Effector memory CD8-positive, alpha-beta T cell (primary cell): ENCODE measurements around the gene ACSL1.
A peak's percentile ranks its signal among the peaks of the same experiment; 100 is the strongest.

ENCODE experiments used
- ATAC-seq: fragments of 150-1000 bp; cut with Tn5 transposase; replicated peaks from 2 replicates; pipeline ENCODE4 v1.10.0; 2021; ENCODE audit warnings: mild to moderate bottlenecking, moderate library complexity
- DNase-seq, 3 experiments: peaks; one replicate each; pipeline ENCODE4 v3.0.0; 2021
- H3K27ac Mint-ChIP-seq, 2 donors: one replicate each; pipeline ENCODE4 v1.8.0; 2022; ENCODE audit warnings: mild to moderate bottlenecking in 2 of 2, mixed read lengths in 2 of 2, moderate library complexity in 2 of 2
- H3K27me3 Mint-ChIP-seq, 2 donors: one replicate each; pipeline ENCODE4 v1.8.0; 2022; ENCODE audit warnings: mixed read lengths in 2 of 2
- H3K36me3 Mint-ChIP-seq: one replicate; pipeline ENCODE4 v1.8.0; 2022; ENCODE audit warnings: mild to moderate bottlenecking, moderate library complexity, mixed read lengths; ENCODE audit not compliant: insufficient read depth
- H3K4me1 Mint-ChIP-seq, 2 donors: one replicate each; pipeline ENCODE4 v1.8.0; 2022; ENCODE audit warnings: low read depth in 2 of 2, mixed read lengths in 2 of 2
- H3K4me3 Mint-ChIP-seq, 2 donors: one replicate each; pipeline ENCODE4 v1.8.0; 2022; ENCODE audit warnings: mild to moderate bottlenecking in 2 of 2, mixed read lengths in 2 of 2, moderate library complexity in 2 of 2
- H3K9me3 Mint-ChIP-seq, 2 donors: one replicate each; pipeline ENCODE4 v1.8.0; 2022; ENCODE audit warnings: mixed read lengths in 2 of 2

Gene ACSL1

DNA sequence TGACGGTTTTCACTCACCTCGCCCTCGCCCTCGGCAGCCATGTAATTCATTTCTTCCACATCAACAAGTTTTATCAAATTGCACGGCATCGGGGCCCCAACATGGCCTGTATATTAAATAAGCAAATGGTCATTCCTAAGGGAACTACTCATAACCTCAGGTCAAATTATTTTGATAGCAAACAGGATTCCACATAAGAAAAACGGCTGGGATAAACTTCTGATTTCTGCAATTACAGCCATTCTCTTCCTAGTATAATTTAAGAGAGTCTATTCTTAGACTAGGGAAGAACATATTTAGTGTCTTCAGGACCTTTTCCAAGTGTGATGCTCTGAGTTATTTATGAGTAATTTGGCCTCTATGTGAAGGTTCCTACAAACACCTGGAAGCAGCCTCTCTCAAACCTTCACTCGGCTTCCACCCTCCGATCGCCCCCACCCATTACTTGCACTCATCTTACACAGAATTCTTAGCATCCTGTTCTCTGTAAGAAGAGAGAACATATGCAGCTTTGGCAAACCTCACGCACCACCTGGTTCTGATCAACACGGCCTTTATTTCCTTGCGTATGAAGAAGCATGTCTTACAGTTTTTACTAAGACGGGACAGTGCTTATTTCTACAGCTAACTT is 62.5 kb downstream of the ACSL1 start:
- DNase-seq (no peak), ATAC-seq (no peak)
- no peaks in the 10 kb centered on the region for H3K27me3 Mint-ChIP-seq
- peaks cover 4 to 10% of the 10 kb centered on the region in 2 donors for H3K4me1 Mint-ChIP-seq
- H3K9me3 Mint-ChIP-seq: no peaks in the 10 kb centered on the region
- peak overlapping the region; percentile 26 to 56 for H3K27ac Mint-ChIP-seq
- H3K4me3 Mint-ChIP-seq: no peak overlapping the region
- H3K36me3 Mint-ChIP-seq: peaks cover 22% of the 10 kb centered on the region

GRCh38 chr4:184762100-184762499 is 63.7 kb downstream of the ACSL1 start:
- Mint-ChIP-seq H3K4me1 (peaks cover 4 to 10% of the 10 kb centered on the region in 2 donors), H3K36me3 (peaks cover 25% of the 10 kb centered on the region), H3K4me3 (peak overlapping the region; percentile 63 to 70), H3K27me3 (no peaks in the 10 kb centered on the region), H3K27ac (peak overlapping the region; percentile 89 to 90), H3K9me3 (no peaks in the 10 kb centered on the region)
- ATAC-seq (peak; percentile 97), DNase-seq (peak; percentile 9 to 21 (median 11))

GRCh38 chr4:184760681-184761080 is 65.1 kb downstream of the ACSL1 start:
- ATAC-seq (no peak), DNase-seq (no peak)
- peaks cover 4 to 10% of the 10 kb centered on the region in 2 donors for H3K4me1 Mint-ChIP-seq
- H3K27me3 Mint-ChIP-seq: no peaks in the 10 kb centered on the region
- H3K4me3 Mint-ChIP-seq: no peak overlapping the region
- no peaks in the 10 kb centered on the region for H3K9me3 Mint-ChIP-seq
- H3K36me3 Mint-ChIP-seq: peaks cover 22% of the 10 kb centered on the region
- no peak overlapping the region for H3K27ac Mint-ChIP-seq

DNA sequence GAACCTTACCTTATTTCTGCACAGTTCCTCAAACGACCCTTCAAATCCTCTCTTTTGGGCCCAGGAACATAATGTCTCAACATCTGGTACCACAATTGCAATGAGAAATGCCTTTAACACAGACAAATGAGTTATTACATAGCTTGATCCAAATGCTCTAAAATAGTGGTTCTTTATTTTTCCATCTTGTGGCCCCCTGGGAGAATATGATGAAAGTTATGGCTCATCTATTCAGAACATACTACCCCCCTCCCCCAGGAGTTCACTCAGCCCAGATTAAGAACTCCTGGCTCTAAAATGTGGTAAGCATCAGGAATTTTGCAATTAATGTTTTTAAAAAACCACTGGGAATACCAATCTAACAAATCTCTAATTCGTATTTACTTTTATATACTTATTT is 68.0 kb downstream of the ACSL1 start:
- Mint-ChIP-seq H3K27me3 (no peaks in the 10 kb centered on the region), H3K36me3 (peaks cover 13% of the 10 kb centered on the region), H3K4me3 (no peak overlapping the region), H3K27ac (no peak overlapping the region), H3K4me1 (peaks cover 4 to 10% of the 10 kb centered on the region in 2 donors), H3K9me3 (no peaks in the 10 kb centered on the region)
- DNase-seq (no peak), ATAC-seq (no peak)

GRCh38 chr4:184756399-184756798 is 69.4 kb downstream of the ACSL1 start:
- H3K27ac Mint-ChIP-seq: peak overlapping the region in 1 of 2 donors; percentile 13
- no peaks in the 10 kb centered on the region for H3K9me3 Mint-ChIP-seq
- H3K4me3 Mint-ChIP-seq: no peak overlapping the region
- H3K36me3 Mint-ChIP-seq: peaks cover 13% of the 10 kb centered on the region
- ATAC-seq (no peak), DNase-seq (no peak)
- H3K4me1 Mint-ChIP-seq: no peaks in the 10 kb centered on the region
- H3K27me3 Mint-ChIP-seq: peaks cover 0 to 3% of the 10 kb centered on the region in 2 donors

DNA sequence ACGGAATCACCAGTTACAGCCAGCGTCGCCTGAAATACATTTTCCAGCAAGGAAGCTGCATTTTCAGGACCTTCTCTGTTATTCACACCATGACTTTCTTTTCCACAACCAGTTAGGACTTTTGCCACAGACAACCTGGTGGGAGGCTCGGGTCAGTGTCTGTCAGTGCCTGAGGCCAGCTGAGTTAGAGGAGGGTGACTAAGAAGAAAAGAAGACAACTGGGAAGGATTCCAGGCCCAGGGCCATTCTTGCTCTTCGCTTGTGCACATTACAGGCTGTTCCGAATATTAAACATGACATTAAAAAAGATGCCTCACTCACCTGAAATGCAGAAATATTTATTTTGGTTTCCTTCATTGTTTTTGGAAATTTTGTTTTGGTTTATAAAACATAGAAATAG is 70.5 kb downstream of the ACSL1 start:
- no peak for ATAC-seq
- no peak overlapping the region for H3K4me3 Mint-ChIP-seq
- peaks cover 13% of the 10 kb centered on the region for H3K36me3 Mint-ChIP-seq

GRCh38 chr4:184752496-184753275 is 73.1 kb downstream of the ACSL1 start:
- no peaks in the 10 kb centered on the region for H3K4me1 Mint-ChIP-seq
- H3K4me3 Mint-ChIP-seq: no peak overlapping the region
- H3K36me3 Mint-ChIP-seq: peaks cover 4% of the 10 kb centered on the region
- ATAC-seq: no peak
- DNase-seq: no peak
- H3K9me3 Mint-ChIP-seq: no peaks in the 10 kb centered on the region
- H3K27me3 Mint-ChIP-seq: peaks cover 6 to 13% of the 10 kb centered on the region in 2 donors
- H3K27ac Mint-ChIP-seq: no peak overlapping the region

More for the DNA sequence above, 70.5 kb downstream of the ACSL1 start:
- Mint-ChIP-seq H3K27ac (no peak overlapping the region), H3K27me3 (peaks cover 6 to 9% of the 10 kb centered on the region in 2 donors), H3K4me1 (no peaks in the 10 kb centered on the region), H3K9me3 (no peaks in the 10 kb centered on the region)
- DNase-seq: no peak

DNA sequence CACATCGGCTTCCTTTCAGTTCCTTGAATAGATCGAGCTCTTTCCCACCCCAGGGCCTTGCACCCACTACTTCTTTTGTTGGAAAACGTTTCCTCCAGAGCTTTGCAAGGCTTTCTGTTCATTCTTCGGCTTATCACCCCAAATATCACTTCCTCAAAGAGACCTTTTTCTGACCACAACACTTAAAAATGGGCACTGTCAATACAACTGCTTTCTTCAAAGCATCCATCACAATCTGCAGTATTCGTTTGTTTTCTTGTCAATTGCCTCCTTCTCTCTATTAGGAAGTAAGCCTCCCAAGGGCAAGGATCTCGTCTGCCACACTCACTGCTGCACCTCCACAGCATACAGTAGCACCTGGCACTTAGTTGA is 74.2 kb downstream of the ACSL1 start:
- no peaks in the 10 kb centered on the region for H3K4me1 Mint-ChIP-seq

GRCh38 chr4:184750926-184751584 is 74.7 kb downstream of the ACSL1 start:
- Mint-ChIP-seq H3K27me3 (peaks cover 6 to 22% of the 10 kb centered on the region in 2 donors), H3K27ac (no peak overlapping the region), H3K9me3 (no peaks in the 10 kb centered on the region), H3K4me1 (no peaks in the 10 kb centered on the region), H3K4me3 (no peak overlapping the region), H3K36me3 (peaks cover 3% of the 10 kb centered on the region)
- DNase-seq: no peak
- no peak for ATAC-seq

More for the DNA sequence above, 74.2 kb downstream of the ACSL1 start:
- ATAC-seq (no peak), DNase-seq (no peak)
- H3K27ac Mint-ChIP-seq: no peak overlapping the region
- no peak overlapping the region for H3K4me3 Mint-ChIP-seq
- H3K9me3 Mint-ChIP-seq: no peaks in the 10 kb centered on the region
- peaks cover 6 to 22% of the 10 kb centered on the region in 2 donors for H3K27me3 Mint-ChIP-seq
- H3K36me3 Mint-ChIP-seq: peaks cover 3% of the 10 kb centered on the region

GRCh38 chr4:184748251-184748652 is 77.5 kb downstream of the ACSL1 start:
- Mint-ChIP-seq H3K27ac (no peak overlapping the region), H3K9me3 (no peaks in the 10 kb centered on the region), H3K27me3 (peaks cover 6 to 22% of the 10 kb centered on the region in 2 donors), H3K4me1 (no peaks in the 10 kb centered on the region), H3K4me3 (no peak overlapping the region), H3K36me3 (peaks cover 3% of the 10 kb centered on the region)
- DNase-seq (no peak), ATAC-seq (no peak)

- no peaks in the 10 kb centered on the region for H3K9me3 Mint-ChIP-seq
- H3K4me3 Mint-ChIP-seq: no peak overlapping the region
- H3K27me3 Mint-ChIP-seq: peaks cover 6 to 22% of the 10 kb centered on the region in 2 donors
- no peak overlapping the region for H3K27ac Mint-ChIP-seq
- no peaks in the 10 kb centered on the region for H3K4me1 Mint-ChIP-seq
- no peak for ATAC-seq
- DNase-seq: no peak
- peaks cover 3% of the 10 kb centered on the region for H3K36me3 Mint-ChIP-seq
Measured at GRCh38 chr4:184747034-184747830, 78.5 kb downstream of the ACSL1 start.

GRCh38 chr4:184745831-184746795 is 79.7 kb downstream of the ACSL1 start:
- peaks cover 3% of the 10 kb centered on the region for H3K36me3 Mint-ChIP-seq
- ATAC-seq: peak; percentile 78
- no peak overlapping the region for H3K27ac Mint-ChIP-seq
- H3K9me3 Mint-ChIP-seq: no peaks in the 10 kb centered on the region
- no peaks in the 10 kb centered on the region for H3K4me1 Mint-ChIP-seq
- peaks cover under 1 to 21% of the 10 kb centered on the region in 2 donors for H3K27me3 Mint-ChIP-seq
- DNase-seq: peak; percentile 48 to 58 (median 52)
- H3K4me3 Mint-ChIP-seq: no peak overlapping the region
